NCI-H345 (cell line): ENCODE measurements around the gene GOLGA8A.
"Not testable (repeated sequence)": the region's sequence is repeated elsewhere in the genome, so short reads cannot be mapped to it uniquely, and the experiment has no call there.

Experiments
- DNase-seq: peaks from one replicate; lab custom pipeline; 2025; lab: John Stamatoyannopoulos, UW

Gene GOLGA8A

GRCh38 chr15:34408973-34409372, 28.6 kb downstream of the GOLGA8A start:
- DNase-seq: not testable (repeated sequence)

GRCh38 chr15:34403899-34404298, 33.7 kb downstream of the GOLGA8A start:
- DNase-seq: not testable (repeated sequence)

DNA sequence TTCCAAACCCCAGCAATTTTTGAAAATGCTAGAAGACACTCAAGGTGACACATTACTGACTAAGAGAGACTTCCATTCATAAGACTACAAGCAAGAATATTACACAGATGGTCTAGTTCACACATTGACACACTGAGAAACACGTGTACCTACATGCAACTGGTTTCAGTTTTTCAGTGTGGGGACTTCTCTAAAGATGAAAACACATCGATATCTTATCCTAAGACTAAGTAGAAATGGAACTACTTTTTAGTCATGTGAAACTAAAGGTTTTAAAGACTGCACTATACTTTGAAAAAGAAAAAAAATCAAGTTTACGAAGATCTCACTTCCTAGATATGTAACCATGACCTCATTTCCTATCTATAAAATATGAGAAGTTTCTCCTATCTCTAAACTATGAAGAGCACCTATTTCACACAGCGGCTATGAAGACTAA, 34.4 kb downstream of the GOLGA8A start:
- not testable (repeated sequence) for DNase-seq

GRCh38 chr15:34397637-34398259, 39.9 kb downstream of the GOLGA8A start:
- DNase-seq: not testable (repeated sequence)

DNA sequence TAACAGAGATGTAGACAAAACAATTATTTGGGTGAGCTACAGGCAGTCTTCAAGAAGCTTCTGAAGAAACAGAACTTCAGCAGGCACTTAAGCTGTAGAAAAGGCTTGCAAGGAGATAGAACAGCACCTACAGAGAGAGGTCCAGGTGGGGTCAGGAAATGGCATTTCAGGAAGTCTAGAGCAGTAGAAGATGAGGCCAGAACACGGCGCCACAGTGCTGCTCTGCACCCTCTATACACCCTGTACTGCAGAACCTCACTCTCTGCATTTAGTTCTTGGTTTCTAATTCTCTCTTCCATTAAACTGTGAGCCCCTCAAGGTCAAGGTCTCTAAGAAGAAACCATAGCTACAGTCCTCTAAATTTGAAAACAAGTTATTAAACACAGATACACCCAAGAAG, 44.6 kb downstream of the GOLGA8A start:
- not testable (repeated sequence) for DNase-seq

DNA sequence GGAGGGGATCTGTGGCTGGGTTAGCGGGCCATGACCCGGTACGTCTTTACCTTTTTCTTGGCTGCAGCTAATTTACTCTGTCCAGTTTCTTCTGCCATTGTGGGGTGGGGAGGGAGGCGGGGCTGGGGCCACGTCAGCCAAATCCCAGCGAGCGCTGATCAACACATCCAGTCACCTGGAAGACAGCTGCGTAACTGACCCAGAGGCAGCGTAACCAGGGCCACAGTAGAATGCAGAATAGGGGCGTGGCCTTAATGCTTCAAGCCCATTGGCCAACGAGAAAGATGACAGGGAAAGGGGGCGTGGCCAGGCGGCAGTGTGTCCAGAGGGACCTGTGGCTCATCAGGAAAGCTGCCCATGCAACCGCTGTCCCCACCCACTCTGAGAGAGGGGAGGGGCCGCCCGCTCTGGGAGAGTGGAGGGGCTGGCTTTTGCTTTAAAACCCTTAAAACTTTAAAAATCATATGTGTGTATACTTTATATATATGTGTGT, 48.0 kb downstream of the GOLGA8A start:
- not testable (repeated sequence) for DNase-seq
